Caco-2 (cell line): ENCODE measurements around the gene TINAG. TPM values are rescaled to one million over a fixed set of nuclear protein-coding genes. Genes with fewer than 3 reads are reported as not detected.
A peak's percentile ranks its signal among the peaks of the same experiment; 100 is the strongest.

ENCODE experiments used
- BruUV-seq: library from RNA; stranded (reverse); fragments of 400-500 nt; replicated peaks from 2 replicates; lab custom pipeline; 2021; lab: Mats Ljungman, UMichigan
- CTCF ChIA-PET: fragments of 300-600 bp; sonication (Branson Sonifier 250); formaldehyde crosslinking; loops from one replicate; lab custom pipeline; 2022; ENCODE audit warnings: antibody characterized with exemption; lab: Charles Lee
- POLR2A ChIA-PET: fragments of 300-600 bp; sonication (Branson Sonifier 250); formaldehyde crosslinking; loops from one replicate; lab custom pipeline; 2022; ENCODE audit warnings: antibody characterized with exemption; lab: Charles Lee
- DNase-seq, 2 experiments: peaks; one replicate each; pipeline versions ENCODE4 v3.0.0 to v3.0.0-alpha.2; 2020 to 2022
- H3K27me3 ChIP-seq: replicated peaks from 2 replicates; pipeline ENCODE4 v1.6.0; 2011; ENCODE audit warnings: low read length; ENCODE audit not compliant: control insufficient read depth, insufficient read depth
- H3K36me3 ChIP-seq: 2 replicates; pipeline ENCODE4 v1.5.1; 2011; ENCODE audit warnings: low read length; ENCODE audit not compliant: control insufficient read depth, insufficient read depth
- H3K4me1 ChIP-seq: fragments of 250-450 bp; sonication (Bioruptor Pico); 2 replicates; pipeline ENCODE4 v1.5.1; 2020; ENCODE audit warnings: mild to moderate bottlenecking
- H3K4me3 ChIP-seq: 2 replicates; pipeline ENCODE4 v1.5.1; 2011; ENCODE audit warnings: low read depth, mild to moderate bottlenecking, control low read depth, low read length
- H3K9me3 ChIP-seq: fragments of 250-450 bp; sonication (Bioruptor Pico); 2 replicates; pipeline ENCODE4 v1.5.1; 2020; ENCODE audit warnings: mild to moderate bottlenecking, moderate library complexity
- H3K27ac Mint-ChIP-seq: one replicate; pipeline ENCODE4 v1.8.0; 2022; ENCODE audit warnings: mixed read lengths; ENCODE audit not compliant: unreplicated experiment
- H3K27me3 Mint-ChIP-seq: one replicate; pipeline ENCODE4 v1.8.0; 2022; ENCODE audit warnings: mixed read lengths; ENCODE audit not compliant: insufficient read depth, unreplicated experiment
- H3K36me3 Mint-ChIP-seq: one replicate; pipeline ENCODE4 v1.8.0; 2022; ENCODE audit warnings: mild to moderate bottlenecking, mixed read lengths; ENCODE audit not compliant: insufficient read depth, unreplicated experiment
- H3K4me1 Mint-ChIP-seq: one replicate; pipeline ENCODE4 v1.8.0; 2022; ENCODE audit warnings: low read depth, mixed read lengths; ENCODE audit not compliant: unreplicated experiment
- H3K4me3 Mint-ChIP-seq: one replicate; pipeline ENCODE4 v1.8.0; 2022; ENCODE audit warnings: mild to moderate bottlenecking, moderate library complexity, mixed read lengths; ENCODE audit not compliant: unreplicated experiment
- H3K9me3 Mint-ChIP-seq: one replicate; pipeline ENCODE4 v1.8.0; 2022; ENCODE audit warnings: mixed read lengths; ENCODE audit not compliant: unreplicated experiment
- intact Hi-C: fragments of 100-400 bp; cut with micrococcal nuclease; formaldehyde crosslinking; loops from one replicate; pipeline ENCODE4 v1.10.0; 2022; ENCODE audit not compliant: unreplicated experiment
- total RNA-seq: library from RNA; stranded (reverse); gene quantifications from 2 replicates; pipeline ENCODE4 v1.2.3, GENCODE V29; 2022
- TF ChIP-seq, protein P1 (sequence below), 2 experiments: fragments of 200-600 bp in 1 of 2; IDR thresholded peaks; 1 replicate in 1 of 2; 2 replicates in 1 of 2; pipeline versions ENCODE4 v1.5.1 to v1.8.0; 2011 to 2022; ENCODE audit warnings: antibody characterized with exemption in 1 of 2, control low read depth in 1 of 2, inconsistent platforms in 1 of 2, low read depth in 1 of 2, low read length in 1 of 2, mild to moderate bottlenecking in 1 of 2, moderate library complexity in 1 of 2; ENCODE audit not compliant: insufficient read depth in 1 of 2, severe bottlenecking in 1 of 2, unreplicated experiment in 1 of 2

Gene TINAG
- total RNA-seq, 1 experiment from 2014 or later, result not detected

DNA sequence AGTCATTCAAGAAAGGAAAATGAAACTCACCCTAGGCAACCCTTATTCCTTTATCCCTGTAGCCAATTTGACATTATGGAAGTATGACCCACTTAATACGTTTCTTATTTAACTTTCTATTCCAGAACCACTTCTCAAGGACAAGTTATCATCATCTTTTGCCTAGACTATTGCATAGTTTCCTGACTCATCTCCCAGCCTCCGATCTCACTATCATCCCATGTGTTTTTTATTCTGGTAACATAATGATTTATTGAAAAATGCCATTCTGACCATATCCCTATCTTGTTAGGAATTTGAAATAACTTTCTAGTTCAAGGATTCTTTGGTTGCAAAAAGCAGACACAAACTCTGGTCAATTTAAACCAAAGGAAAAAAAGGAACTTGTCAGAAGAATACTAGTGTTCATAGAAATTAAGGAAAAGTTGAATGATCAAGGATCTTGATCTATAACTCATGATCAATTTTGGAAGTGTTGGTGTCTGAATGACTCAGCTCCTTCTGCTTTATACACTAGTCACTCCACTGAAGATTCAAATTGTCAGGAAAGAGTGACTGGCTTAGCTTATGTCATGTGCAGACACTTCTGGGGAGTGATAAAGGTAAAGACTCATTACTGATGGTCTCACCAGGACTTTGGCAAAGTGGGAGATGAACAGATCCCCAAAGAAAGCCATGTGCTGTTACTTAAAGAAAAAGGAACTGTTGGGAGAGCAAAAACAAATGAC, 8.5 kb upstream of the TINAG start:
- Histone ChIP-seq H3K27me3 (no peaks in the 10 kb centered on the region), H3K4me1 (no peaks in the 10 kb centered on the region), H3K4me3 (no peak overlapping the region), H3K36me3 (no peaks in the 10 kb centered on the region), H3K9me3 (no peaks in the 10 kb centered on the region)
- no peak for DNase-seq
- no peaks in the 10 kb centered on the region for H3K9me3 Mint-ChIP-seq
- no peak overlapping the region for H3K4me3 Mint-ChIP-seq
- H3K27ac Mint-ChIP-seq, result no peak overlapping the region
- no peaks in the 10 kb centered on the region for H3K36me3 Mint-ChIP-seq
- no peaks in the 10 kb centered on the region for H3K4me1 Mint-ChIP-seq
- no peaks in the 10 kb centered on the region for H3K27me3 Mint-ChIP-seq
- TF ChIP-seq, protein P1, sequence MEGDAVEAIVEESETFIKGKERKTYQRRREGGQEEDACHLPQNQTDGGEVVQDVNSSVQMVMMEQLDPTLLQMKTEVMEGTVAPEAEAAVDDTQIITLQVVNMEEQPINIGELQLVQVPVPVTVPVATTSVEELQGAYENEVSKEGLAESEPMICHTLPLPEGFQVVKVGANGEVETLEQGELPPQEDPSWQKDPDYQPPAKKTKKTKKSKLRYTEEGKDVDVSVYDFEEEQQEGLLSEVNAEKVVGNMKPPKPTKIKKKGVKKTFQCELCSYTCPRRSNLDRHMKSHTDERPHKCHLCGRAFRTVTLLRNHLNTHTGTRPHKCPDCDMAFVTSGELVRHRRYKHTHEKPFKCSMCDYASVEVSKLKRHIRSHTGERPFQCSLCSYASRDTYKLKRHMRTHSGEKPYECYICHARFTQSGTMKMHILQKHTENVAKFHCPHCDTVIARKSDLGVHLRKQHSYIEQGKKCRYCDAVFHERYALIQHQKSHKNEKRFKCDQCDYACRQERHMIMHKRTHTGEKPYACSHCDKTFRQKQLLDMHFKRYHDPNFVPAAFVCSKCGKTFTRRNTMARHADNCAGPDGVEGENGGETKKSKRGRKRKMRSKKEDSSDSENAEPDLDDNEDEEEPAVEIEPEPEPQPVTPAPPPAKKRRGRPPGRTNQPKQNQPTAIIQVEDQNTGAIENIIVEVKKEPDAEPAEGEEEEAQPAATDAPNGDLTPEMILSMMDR (IDR thresholded peaks at IDR 0.05; ENCODE audit: insufficient read depth in 1 of 2, low read depth in 1 of 2, low read length in 1 of 2, severe bottlenecking in 1 of 2, unreplicated experiment in 1 of 2), result no peak
- ChIA-PET POLR2A (no interaction called here), CTCF (no interaction called here)
- intact Hi-C loops, result no loop called here
- BruUV-seq, result no TSS peak

- intact Hi-C loops, result no loop called here
- H3K27me3 Mint-ChIP-seq, result no peaks in the 10 kb centered on the region
- CTCF ChIA-PET, result no interaction called here
Observed at GRCh38 chr6:54301770-54302169, 6.5 kb upstream of the TINAG start.

DNA sequence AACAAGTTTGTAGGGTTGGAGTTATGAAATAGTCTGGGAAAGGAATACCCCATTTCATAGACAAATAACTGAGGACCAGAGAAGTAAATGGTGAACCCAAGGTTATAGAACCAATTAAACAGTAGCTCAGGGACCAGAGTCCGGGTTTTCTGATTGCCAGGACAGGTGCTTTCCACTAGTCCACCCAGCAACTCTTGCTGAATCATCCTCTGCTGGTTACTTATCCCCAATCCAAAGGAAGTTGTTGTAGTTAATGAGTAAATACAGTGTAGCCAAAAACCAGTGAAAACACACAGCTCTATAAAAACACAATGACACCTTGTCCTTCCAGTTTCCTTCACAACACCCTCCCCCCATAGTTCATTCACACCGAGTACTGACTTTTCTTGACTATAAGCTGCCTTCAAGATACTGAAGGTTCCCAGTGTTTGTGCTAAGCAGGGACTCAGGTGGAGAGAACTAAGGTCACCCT, 766 bp upstream of the TINAG start:
- peak; percentile 14 to 53 for DNase-seq
- H3K9me3 ChIP-seq, result no peaks in the 10 kb centered on the region
- intact Hi-C loops, result no loop called here
- H3K4me1 ChIP-seq, result peaks cover 10% of the 10 kb centered on the region; the same call in 1 of the 2 replicates
- H3K36me3 ChIP-seq, result no peaks in the 10 kb centered on the region
- Mint-ChIP-seq H3K4me1 (no peaks in the 10 kb centered on the region), H3K4me3 (no peak overlapping the region), H3K27me3 (no peaks in the 10 kb centered on the region), H3K36me3 (no peaks in the 10 kb centered on the region), H3K27ac (no peak overlapping the region), H3K9me3 (no peaks in the 10 kb centered on the region)
- ChIA-PET CTCF (interaction anchor here (0.7 kb wide), 1 partner anchor 897 kb away, joined by 3 read pairs; no protein-coding TSS in a partner anchor), POLR2A (no interaction called here)
- H3K27me3 ChIP-seq, result no peaks in the 10 kb centered on the region
- BruUV-seq, result no TSS peak
- H3K4me3 ChIP-seq, result no peak overlapping the region
- TF ChIP-seq, protein P1 (IDR thresholded peaks at IDR 0.05; ENCODE audit: insufficient read depth in 1 of 2, low read depth in 1 of 2, low read length in 1 of 2, severe bottlenecking in 1 of 2, unreplicated experiment in 1 of 2), result no peak

More at GRCh38 chr6:54301770-54302169, 6.5 kb upstream of the TINAG start:
- Histone ChIP-seq H3K27me3 (no peaks in the 10 kb centered on the region), H3K4me3 (no peak overlapping the region), H3K36me3 (no peaks in the 10 kb centered on the region), H3K4me1 (no peaks in the 10 kb centered on the region), H3K9me3 (no peaks in the 10 kb centered on the region)
- Mint-ChIP-seq H3K27ac (no peak overlapping the region), H3K36me3 (no peaks in the 10 kb centered on the region), H3K4me1 (no peaks in the 10 kb centered on the region), H3K9me3 (no peaks in the 10 kb centered on the region), H3K4me3 (no peak overlapping the region)
- TF ChIP-seq, protein P1 (IDR thresholded peaks at IDR 0.05; ENCODE audit: insufficient read depth in 1 of 2, low read depth in 1 of 2, low read length in 1 of 2, severe bottlenecking in 1 of 2, unreplicated experiment in 1 of 2), result no peak
- no TSS peak for BruUV-seq
- no peak for DNase-seq
- POLR2A ChIA-PET, result no interaction called here
